HepG2 (cell line): ENCODE data around the gene PLET1. TPM values are rescaled to one million over a fixed set of nuclear protein-coding genes. Genes with fewer than 3 reads are reported as not detected.
A peak's percentile ranks its signal among the peaks of the same experiment; 100 is the strongest.

Experiments
- ARNT ChIP-seq: fragments of 450-650 bp; IDR thresholded peaks from 2 replicates; pipeline ENCODE4 v1.6.1; 2017
- CHD4 ChIP-seq: fragments of 200-600 bp; sonication (generic); IDR thresholded peaks from 2 replicates; pipeline ENCODE4 v1.7.0; 2017; ENCODE audit warnings: mild to moderate bottlenecking, low read length, borderline replicate concordance
- DR1 ChIP-seq: sonication (generic); formaldehyde crosslinking; IDR thresholded peaks from 2 replicates; pipeline ENCODE4 v1.8.0; 2021; ENCODE audit warnings: mild to moderate bottlenecking, missing genetic modification reagents, inconsistent platforms
- HMGA1 ChIP-seq: sonication (generic); formaldehyde crosslinking; conservative IDR thresholded peaks from 2 replicates; pipeline ENCODE4 v1.4.0; 2020; ENCODE audit warnings: missing genetic modification reagents
- SIX4 ChIP-seq: sonication (generic); formaldehyde crosslinking; IDR thresholded peaks from 2 replicates; pipeline ENCODE4 v1.4.0; 2020; ENCODE audit warnings: missing genetic modification reagents
- SP1 ChIP-seq, 2 experiments: fragments of 450-650 bp in 1 of 2; sonication (generic) in 1 of 2; formaldehyde crosslinking in 1 of 2; IDR thresholded peaks; 2 replicates each; pipeline versions ENCODE4 v1.4.0 to v1.6.1; 2016 to 2020; ENCODE audit warnings: missing genetic modification reagents in 1 of 2
- SPEN ChIP-seq: sonication (generic); formaldehyde crosslinking; IDR thresholded peaks from 2 replicates; pipeline ENCODE4 v1.5.1; 2020; ENCODE audit warnings: low read depth, mild to moderate bottlenecking, missing genetic modification reagents
- XRCC5 ChIP-seq: fragments of 200-400 bp; formaldehyde crosslinking; optimal IDR thresholded peaks from 2 replicates; pipeline ENCODE3; 2017; ENCODE audit warnings: mild to moderate bottlenecking, low read length
- ZSCAN29 ChIP-seq: sonication (generic); formaldehyde crosslinking; conservative IDR thresholded peaks from 2 replicates; pipeline ENCODE4 v1.4.0; 2020; ENCODE audit warnings: mild to moderate bottlenecking, missing genetic modification reagents
- polyA plus RNA-seq, 8 experiments: library from polyadenylated mRNA; depleted of rRNA in 3 of 8; stranded (reverse) in 7 of 8; unstranded in 1 of 8; fragments of >200 nt; fragmentation: Illumina TruSeq in 4 of 8; extraction: Trizol in 4 of 8; gene quantifications; 2 replicates each; pipeline versions ENCODE4 v1.2.1 to v1.2.3, GENCODE V29; 2011 to 2016; ENCODE audit warnings: low read depth in 4 of 8, missing spikeins in 1 of 8, mixed read lengths in 1 of 8; ENCODE audit not compliant: insufficient read depth in 1 of 8
- total RNA-seq, 5 experiments: library from RNA; depleted of rRNA; stranded (reverse); fragments of >200 nt; fragmentation: Illumina TruSeq; extraction: Trizol; gene quantifications; 2 replicates each; pipeline ENCODE4 v1.2.3, GENCODE V29; 2016; ENCODE audit warnings: low read depth in 1 of 5
- TF ChIP-seq, protein P1 (sequence below): sonication (generic); formaldehyde crosslinking; IDR thresholded peaks from 2 replicates; pipeline ENCODE4 v1.5.0; 2020; ENCODE audit warnings: missing genetic modification reagents, mild to moderate bottlenecking, borderline replicate concordance
- TF ChIP-seq, protein P2 (sequence below): sonication (generic); formaldehyde crosslinking; IDR thresholded peaks from 2 replicates; pipeline ENCODE4 v1.4.0; 2020; ENCODE audit warnings: missing genetic modification reagents

Gene PLET1
- total and polyA plus RNA-seq, 2 of the 13 experiments (the other 11 are each of a cell fraction or from before 2014, with no cell fraction given), result not detected

DNA sequence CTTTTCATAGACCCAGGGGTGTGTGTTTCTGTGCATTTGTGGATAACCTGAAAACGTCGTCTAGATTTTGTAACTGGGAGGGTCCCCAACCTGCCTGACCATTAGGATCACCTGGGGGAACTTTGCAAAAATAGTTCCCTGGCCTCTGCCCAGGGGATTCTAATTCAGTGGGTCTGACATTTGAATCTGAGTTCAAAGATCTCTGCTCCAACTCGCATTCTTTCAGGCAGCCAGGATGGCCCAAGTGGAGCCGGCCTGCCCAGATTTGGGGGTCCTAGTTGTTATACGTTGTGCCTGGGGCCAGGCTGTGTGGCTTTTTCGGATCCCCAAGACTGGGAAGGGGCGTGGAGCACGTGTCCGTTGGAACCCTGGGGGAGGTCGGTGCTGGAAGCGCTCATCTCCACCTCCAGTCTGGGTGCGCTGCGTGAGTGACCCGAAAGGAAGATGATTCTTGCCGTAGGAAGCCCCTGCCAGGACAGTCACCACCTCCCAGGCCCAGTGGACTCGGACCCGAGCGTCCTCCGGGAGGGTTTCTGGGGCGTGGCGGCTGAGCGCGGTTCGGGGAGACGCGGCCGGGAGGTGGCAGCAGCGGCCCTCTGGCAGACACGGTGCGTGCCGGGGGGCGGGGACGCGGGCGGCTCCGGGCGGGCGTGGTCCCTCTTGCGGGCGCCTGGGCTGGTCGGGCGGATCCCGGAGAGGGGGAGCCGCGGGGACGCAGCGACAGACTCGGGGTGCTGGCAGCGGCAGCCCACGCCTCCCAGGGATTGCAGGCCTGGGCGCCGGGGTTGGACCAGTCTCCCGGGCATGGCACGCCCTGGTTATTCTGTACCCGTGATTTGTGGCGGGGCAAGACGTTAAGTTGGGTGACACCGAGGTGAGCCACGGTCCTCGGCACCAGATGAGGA is 29.2 kb upstream of the PLET1 start (continued):
- TF ChIP-seq, protein P1, sequence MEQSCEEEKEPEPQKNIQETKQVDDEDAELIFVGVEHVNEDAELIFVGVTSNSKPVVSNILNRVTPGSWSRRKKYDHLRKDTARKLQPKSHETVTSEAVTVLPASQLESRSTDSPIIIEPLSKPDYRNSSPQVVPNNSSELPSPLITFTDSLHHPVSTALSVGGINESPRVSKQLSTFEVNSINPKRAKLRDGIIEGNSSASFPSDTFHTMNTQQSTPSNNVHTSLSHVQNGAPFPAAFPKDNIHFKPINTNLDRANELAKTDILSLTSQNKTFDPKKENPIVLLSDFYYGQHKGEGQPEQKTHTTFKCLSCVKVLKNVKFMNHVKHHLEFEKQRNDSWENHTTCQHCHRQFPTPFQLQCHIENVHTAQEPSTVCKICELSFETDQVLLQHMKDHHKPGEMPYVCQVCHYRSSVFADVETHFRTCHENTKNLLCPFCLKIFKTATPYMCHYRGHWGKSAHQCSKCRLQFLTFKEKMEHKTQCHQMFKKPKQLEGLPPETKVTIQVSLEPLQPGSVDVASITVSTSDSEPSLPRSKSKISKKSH (CRISPR knock-in tag), result no peak
- TF ChIP-seq SIX4 (CRISPR knock-in tag), result no peak
- TF ChIP-seq, protein P2, sequence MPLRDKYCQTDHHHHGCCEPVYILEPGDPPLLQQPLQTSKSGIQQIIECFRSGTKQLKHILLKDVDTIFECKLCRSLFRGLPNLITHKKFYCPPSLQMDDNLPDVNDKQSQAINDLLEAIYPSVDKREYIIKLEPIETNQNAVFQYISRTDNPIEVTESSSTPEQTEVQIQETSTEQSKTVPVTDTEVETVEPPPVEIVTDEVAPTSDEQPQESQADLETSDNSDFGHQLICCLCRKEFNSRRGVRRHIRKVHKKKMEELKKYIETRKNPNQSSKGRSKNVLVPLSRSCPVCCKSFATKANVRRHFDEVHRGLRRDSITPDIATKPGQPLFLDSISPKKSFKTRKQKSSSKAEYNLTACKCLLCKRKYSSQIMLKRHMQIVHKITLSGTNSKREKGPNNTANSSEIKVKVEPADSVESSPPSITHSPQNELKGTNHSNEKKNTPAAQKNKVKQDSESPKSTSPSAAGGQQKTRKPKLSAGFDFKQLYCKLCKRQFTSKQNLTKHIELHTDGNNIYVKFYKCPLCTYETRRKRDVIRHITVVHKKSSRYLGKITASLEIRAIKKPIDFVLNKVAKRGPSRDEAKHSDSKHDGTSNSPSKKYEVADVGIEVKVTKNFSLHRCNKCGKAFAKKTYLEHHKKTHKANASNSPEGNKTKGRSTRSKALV (CRISPR knock-in tag), result 0 out of 2 replicates have a peak, but pooled peaks have one; percentile 48
- peak; percentile 65 for TF ChIP-seq XRCC5
- peak; percentile 62 for TF ChIP-seq SPEN
- TF ChIP-seq SP1 (IDR thresholded peaks at IDR 0.05), result no peak
- TF ChIP-seq SP1 (CRISPR knock-in tag; IDR thresholded peaks at IDR 0.05), result peak; percentile 62; the same call in 1 of the 2 replicates
- TF ChIP-seq CHD4, result no peak
- no peak for TF ChIP-seq HMGA1 (CRISPR knock-in tag)
- 0 out of 2 replicates have a peak, but pooled peaks have one; percentile 26 for TF ChIP-seq DR1 (CRISPR knock-in tag)
- no peak for TF ChIP-seq ZSCAN29 (CRISPR knock-in tag)
- TF ChIP-seq ARNT, result no peak
- TF ChIP-seq, all 625 proteins: peak for 63
